Left ventricle myocardium inferior (tissue), 1 donor: Measurements from ENCODE around the gene PPP1R1B. TPM values are rescaled to one million over a fixed set of nuclear protein-coding genes. Genes with fewer than 3 reads are reported as not detected.

ENCODE experiments used
- DNase-seq: peaks from one replicate; pipeline ENCODE4 v3.0.0-alpha.2; 2020
- H3K27ac ChIP-seq: fragments of 200-600 bp; replicated peaks from 2 replicates; pipeline ENCODE4 v1.8.0; 2021
- H3K27me3 ChIP-seq: fragments of 200-600 bp; 2 replicates; pipeline ENCODE4 v1.8.0; 2021; ENCODE audit warnings: low read depth
- H3K36me3 ChIP-seq: fragments of 200-600 bp; 2 replicates; pipeline ENCODE4 v1.8.0; 2021
- H3K4me1 ChIP-seq: fragments of 200-600 bp; 2 replicates; pipeline ENCODE4 v1.8.0; 2021
- H3K4me3 ChIP-seq: fragments of 200-600 bp; 2 replicates; pipeline ENCODE4 v1.8.0; 2021; ENCODE audit warnings: mild to moderate bottlenecking, moderate library complexity
- H3K9me3 ChIP-seq: fragments of 200-600 bp; replicated peaks from 2 replicates; pipeline ENCODE4 v1.8.0; 2021
- CTCF ChIP-seq: fragments of 200-600 bp; IDR thresholded peaks from 2 replicates; pipeline ENCODE4 v1.8.0; 2021; ENCODE audit warnings: antibody characterized with exemption, mild to moderate bottlenecking, borderline replicate concordance
- intact Hi-C: fragments of 100-400 bp; cut with micrococcal nuclease; formaldehyde crosslinking; loops from one replicate; pipeline ENCODE4 v1.11.0; 2022
- total RNA-seq: library from RNA; stranded (reverse); fragmentation: NEBNext Ultra II Directional; extraction: Animal tissue kit (Norgen Biotek cat#: 25700); gene quantifications from one replicate; pipeline ENCODE4 v1.2.1, GENCODE V29; 2021
- donor health status: DM: no; HTN: yes; CAD: no; lungs with severe emphysema.

PPP1R1B gene
- total RNA-seq, 1 donor from 2014 or later: 0.36 TPM

- H3K36me3 ChIP-seq: no peaks in the 10 kb centered on the region
- TF ChIP-seq CTCF: no peak
These were observed 30.7 kb upstream of the PPP1R1B start for GRCh38 chr17:39595928-39596510.

GRCh38 chr17:39596543-39597267 is 30.0 kb upstream of the PPP1R1B start:
- H3K27me3 ChIP-seq: peaks cover 100% of the 10 kb centered on the region
- no peak overlapping the region for H3K27ac ChIP-seq
- TF ChIP-seq CTCF: no peak
- H3K4me1 ChIP-seq: peaks cover 33% of the 10 kb centered on the region
- H3K36me3 ChIP-seq: no peaks in the 10 kb centered on the region
- no peaks in the 10 kb centered on the region for H3K9me3 ChIP-seq
- DNase-seq: no peak
- intact Hi-C loops: no loop called here
- no peak overlapping the region for H3K4me3 ChIP-seq

More at GRCh38 chr17:39595928-39596510, 30.7 kb upstream of the PPP1R1B start:
- Histone ChIP-seq H3K4me1 (peaks cover 33% of the 10 kb centered on the region), H3K4me3 (no peak overlapping the region), H3K27ac (no peak overlapping the region), H3K27me3 (peaks cover 100% of the 10 kb centered on the region), H3K9me3 (no peaks in the 10 kb centered on the region)
- intact Hi-C loops: no loop called here
- no peak for DNase-seq

GRCh38 chr17:39597372-39598046 is 29.2 kb upstream of the PPP1R1B start:
- intact Hi-C loops: no loop called here
- Histone ChIP-seq H3K4me3 (no peak overlapping the region), H3K27me3 (peaks cover 100% of the 10 kb centered on the region), H3K9me3 (no peaks in the 10 kb centered on the region), H3K4me1 (peaks cover 33% of the 10 kb centered on the region), H3K27ac (no peak overlapping the region), H3K36me3 (no peaks in the 10 kb centered on the region)
- no peak for DNase-seq
- no peak for TF ChIP-seq CTCF

- Histone ChIP-seq H3K27me3 (peaks cover 100% of the 10 kb centered on the region), H3K36me3 (no peaks in the 10 kb centered on the region), H3K4me3 (no peak overlapping the region), H3K27ac (no peak overlapping the region), H3K4me1 (peaks cover 33% of the 10 kb centered on the region), H3K9me3 (no peaks in the 10 kb centered on the region)
- DNase-seq: no peak
- no peak for TF ChIP-seq CTCF
- intact Hi-C loops: no loop called here
These were observed 28.7 kb upstream of the PPP1R1B start for GRCh38 chr17:39598047-39598481.

- Histone ChIP-seq H3K36me3 (no peaks in the 10 kb centered on the region), H3K27ac (no peak overlapping the region), H3K9me3 (no peaks in the 10 kb centered on the region), H3K4me3 (peak overlapping the region; percentile 46), H3K27me3 (peaks cover 100% of the 10 kb centered on the region), H3K4me1 (peaks cover 33% of the 10 kb centered on the region)
- TF ChIP-seq CTCF: no peak
- no peak for DNase-seq
- intact Hi-C loops: no loop called here
These were observed 28.1 kb upstream of the PPP1R1B start for GRCh38 chr17:39598630-39599003.
